Measurements from ENCODE around the gene NLRP3. TPM values are rescaled to one million over a fixed set of nuclear protein-coding genes. Genes with fewer than 3 reads are reported as not detected.

NLRP3 gene
- total and polyA plus RNA-seq, 4 donors, result 0.28 to 1.9 (median 0.61) TPM

DNA sequence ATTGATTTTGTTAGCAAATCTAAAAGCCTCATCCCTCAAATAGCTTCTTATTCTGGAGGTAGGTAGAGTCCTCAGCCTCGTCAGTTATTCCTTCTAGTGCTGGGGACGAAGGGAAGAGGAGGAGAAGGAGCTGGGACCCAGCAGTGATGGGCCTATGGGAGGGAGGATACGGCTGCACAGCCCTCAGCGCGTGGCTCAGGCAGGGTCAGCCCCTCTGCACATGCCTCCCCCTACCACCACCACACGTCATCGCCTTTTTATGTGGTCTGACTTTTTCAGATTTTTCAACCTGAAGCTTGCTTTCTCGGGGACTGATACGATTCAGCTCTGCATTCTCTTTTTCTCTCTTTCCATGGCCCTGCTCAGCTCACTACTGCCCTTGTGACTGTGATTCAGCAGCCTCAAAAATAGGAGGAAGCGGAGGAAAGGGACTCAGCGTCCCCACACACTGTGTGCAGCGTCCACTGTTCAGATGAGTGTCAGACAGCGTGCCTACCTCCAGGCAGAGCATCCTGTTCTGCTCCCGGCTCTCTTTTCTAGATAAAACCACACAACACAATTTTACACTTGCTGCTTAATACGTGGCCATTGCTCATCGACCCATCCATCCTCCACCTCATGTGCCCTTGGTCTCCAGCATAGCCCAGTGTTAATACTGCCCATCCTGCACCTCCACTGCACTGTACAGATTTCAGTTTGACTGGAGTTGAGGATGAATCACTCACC is 41.1 kb downstream of the NLRP3 start:
- WGBS, result 63% methylated on average over 16 of the region's 16 CpGs
- TF ChIP-seq, protein P1, sequence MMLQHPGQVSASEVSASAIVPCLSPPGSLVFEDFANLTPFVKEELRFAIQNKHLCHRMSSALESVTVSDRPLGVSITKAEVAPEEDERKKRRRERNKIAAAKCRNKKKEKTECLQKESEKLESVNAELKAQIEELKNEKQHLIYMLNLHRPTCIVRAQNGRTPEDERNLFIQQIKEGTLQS (IDR thresholded peaks at IDR 0.05), result no peak
- no peak for TF ChIP-seq HNF4G (IDR thresholded peaks at IDR 0.05)
- TF ChIP-seq, protein P2, sequence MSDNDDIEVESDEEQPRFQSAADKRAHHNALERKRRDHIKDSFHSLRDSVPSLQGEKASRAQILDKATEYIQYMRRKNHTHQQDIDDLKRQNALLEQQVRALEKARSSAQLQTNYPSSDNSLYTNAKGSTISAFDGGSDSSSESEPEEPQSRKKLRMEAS (IDR thresholded peaks at IDR 0.05), result no peak
- no peak for TF ChIP-seq SP1 (IDR thresholded peaks at IDR 0.05)
- no peak for TF ChIP-seq GABPA (IDR thresholded peaks at IDR 0.05 in 1 of 2, conservative IDR thresholded peaks at IDR 0.05 in 1 of 2)
- TF ChIP-seq, protein P3, sequence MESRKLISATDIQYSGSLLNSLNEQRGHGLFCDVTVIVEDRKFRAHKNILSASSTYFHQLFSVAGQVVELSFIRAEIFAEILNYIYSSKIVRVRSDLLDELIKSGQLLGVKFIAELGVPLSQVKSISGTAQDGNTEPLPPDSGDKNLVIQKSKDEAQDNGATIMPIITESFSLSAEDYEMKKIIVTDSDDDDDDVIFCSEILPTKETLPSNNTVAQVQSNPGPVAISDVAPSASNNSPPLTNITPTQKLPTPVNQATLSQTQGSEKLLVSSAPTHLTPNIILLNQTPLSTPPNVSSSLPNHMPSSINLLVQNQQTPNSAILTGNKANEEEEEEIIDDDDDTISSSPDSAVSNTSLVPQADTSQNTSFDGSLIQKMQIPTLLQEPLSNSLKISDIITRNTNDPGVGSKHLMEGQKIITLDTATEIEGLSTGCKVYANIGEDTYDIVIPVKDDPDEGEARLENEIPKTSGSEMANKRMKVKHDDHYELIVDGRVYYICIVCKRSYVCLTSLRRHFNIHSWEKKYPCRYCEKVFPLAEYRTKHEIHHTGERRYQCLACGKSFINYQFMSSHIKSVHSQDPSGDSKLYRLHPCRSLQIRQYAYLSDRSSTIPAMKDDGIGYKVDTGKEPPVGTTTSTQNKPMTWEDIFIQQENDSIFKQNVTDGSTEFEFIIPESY (IDR thresholded peaks at IDR 0.05), result no peak
- TF ChIP-seq TAF1 (conservative IDR thresholded peaks at IDR 0.05), result no peak
- no peak for TF ChIP-seq YY1 (IDR thresholded peaks at IDR 0.05)
- TF ChIP-seq RAD21 (IDR thresholded peaks at IDR 0.05), result no peak
- Histone ChIP-seq H3K27me3 (ENCODE audit: control insufficient read depth in 4 of 4, insufficient read depth in 4 of 4, low read length in 3 of 4) (no peaks in the 10 kb centered on the region), H3K4me3 (ENCODE audit: low read depth in 1 of 3, low read length in 3 of 3) (no peak overlapping the region), H3K4me1 (ENCODE audit: control insufficient read depth in 4 of 4, insufficient read depth in 4 of 4, low read length in 3 of 4) (no peaks in the 10 kb centered on the region), H3K9me3 (ENCODE audit: control insufficient read depth in 4 of 4, low read length in 3 of 4) (no peaks in the 10 kb centered on the region), H3K27ac (ENCODE audit: low read depth in 1 of 2, low read length in 2 of 2) (no peak overlapping the region), H3K9ac (ENCODE audit: low read depth in 1 of 2, low read length in 2 of 2) (no peak overlapping the region), H3K36me3 (ENCODE audit: control insufficient read depth in 4 of 4, insufficient read depth in 3 of 4, low read depth in 1 of 4, low read length in 3 of 4) (no peaks in the 10 kb centered on the region)
- no peak for DNase-seq (ENCODE audit: low spot score)

DNA sequence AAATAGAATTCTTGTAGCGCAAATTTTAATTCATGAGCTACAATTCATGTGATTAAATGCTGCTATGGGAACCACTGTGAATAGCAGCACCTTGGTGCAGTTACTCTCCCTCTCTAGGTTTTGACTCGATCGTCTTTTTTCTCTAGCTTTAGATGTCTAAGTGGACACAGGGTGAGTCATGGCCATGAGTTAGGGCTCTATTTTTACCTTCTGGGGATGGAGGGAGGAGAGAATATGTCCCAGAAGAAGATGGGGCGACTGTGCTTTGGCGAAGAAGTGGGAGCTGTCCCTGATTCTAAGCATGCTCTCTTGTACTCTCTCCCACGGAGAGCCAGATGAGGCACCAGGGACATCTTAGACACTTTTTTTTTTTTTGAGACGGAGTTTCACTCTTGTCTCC is 43.5 kb downstream of the NLRP3 start:
- TF ChIP-seq EGR1 (IDR thresholded peaks at IDR 0.05; ENCODE audit: low read depth in 2 of 2), result no peak
- TF ChIP-seq, protein P2 (IDR thresholded peaks at IDR 0.05), result no peak
- TF ChIP-seq FOXA1 (IDR thresholded peaks at IDR 0.05), result no peak
- no peak for TF ChIP-seq TAF1 (conservative IDR thresholded peaks at IDR 0.05)
- TF ChIP-seq, protein P3 (IDR thresholded peaks at IDR 0.05), result no peak
- TF ChIP-seq, protein P4, sequence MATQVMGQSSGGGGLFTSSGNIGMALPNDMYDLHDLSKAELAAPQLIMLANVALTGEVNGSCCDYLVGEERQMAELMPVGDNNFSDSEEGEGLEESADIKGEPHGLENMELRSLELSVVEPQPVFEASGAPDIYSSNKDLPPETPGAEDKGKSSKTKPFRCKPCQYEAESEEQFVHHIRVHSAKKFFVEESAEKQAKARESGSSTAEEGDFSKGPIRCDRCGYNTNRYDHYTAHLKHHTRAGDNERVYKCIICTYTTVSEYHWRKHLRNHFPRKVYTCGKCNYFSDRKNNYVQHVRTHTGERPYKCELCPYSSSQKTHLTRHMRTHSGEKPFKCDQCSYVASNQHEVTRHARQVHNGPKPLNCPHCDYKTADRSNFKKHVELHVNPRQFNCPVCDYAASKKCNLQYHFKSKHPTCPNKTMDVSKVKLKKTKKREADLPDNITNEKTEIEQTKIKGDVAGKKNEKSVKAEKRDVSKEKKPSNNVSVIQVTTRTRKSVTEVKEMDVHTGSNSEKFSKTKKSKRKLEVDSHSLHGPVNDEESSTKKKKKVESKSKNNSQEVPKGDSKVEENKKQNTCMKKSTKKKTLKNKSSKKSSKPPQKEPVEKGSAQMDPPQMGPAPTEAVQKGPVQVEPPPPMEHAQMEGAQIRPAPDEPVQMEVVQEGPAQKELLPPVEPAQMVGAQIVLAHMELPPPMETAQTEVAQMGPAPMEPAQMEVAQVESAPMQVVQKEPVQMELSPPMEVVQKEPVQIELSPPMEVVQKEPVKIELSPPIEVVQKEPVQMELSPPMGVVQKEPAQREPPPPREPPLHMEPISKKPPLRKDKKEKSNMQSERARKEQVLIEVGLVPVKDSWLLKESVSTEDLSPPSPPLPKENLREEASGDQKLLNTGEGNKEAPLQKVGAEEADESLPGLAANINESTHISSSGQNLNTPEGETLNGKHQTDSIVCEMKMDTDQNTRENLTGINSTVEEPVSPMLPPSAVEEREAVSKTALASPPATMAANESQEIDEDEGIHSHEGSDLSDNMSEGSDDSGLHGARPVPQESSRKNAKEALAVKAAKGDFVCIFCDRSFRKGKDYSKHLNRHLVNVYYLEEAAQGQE (IDR thresholded peaks at IDR 0.05), result no peak
- TF ChIP-seq HNF4A (conservative IDR thresholded peaks at IDR 0.05), result no peak
- TF ChIP-seq NR2F2 (IDR thresholded peaks at IDR 0.05), result no peak
- TF ChIP-seq RAD21 (IDR thresholded peaks at IDR 0.05), result no peak
- no peak for TF ChIP-seq GABPA (IDR thresholded peaks at IDR 0.05 in 1 of 2, conservative IDR thresholded peaks at IDR 0.05 in 1 of 2)
- TF ChIP-seq, protein P1 (IDR thresholded peaks at IDR 0.05), result no peak
- no peak for TF ChIP-seq FOXA2 (IDR thresholded peaks at IDR 0.05)
- TF ChIP-seq JUND (IDR thresholded peaks at IDR 0.05), result no peak
- TF ChIP-seq YY1 (IDR thresholded peaks at IDR 0.05), result no peak
- TF ChIP-seq HNF4G (IDR thresholded peaks at IDR 0.05), result no peak
- Histone ChIP-seq H3K27me3 (ENCODE audit: control insufficient read depth in 4 of 4, insufficient read depth in 4 of 4, low read length in 3 of 4) (no peaks in the 10 kb centered on the region), H3K27ac (ENCODE audit: low read depth in 1 of 2, low read length in 2 of 2) (no peak overlapping the region), H3K9me3 (ENCODE audit: control insufficient read depth in 4 of 4, low read length in 3 of 4) (no peaks in the 10 kb centered on the region), H3K9ac (ENCODE audit: low read depth in 1 of 2, low read length in 2 of 2) (no peak overlapping the region), H3K4me1 (ENCODE audit: control insufficient read depth in 4 of 4, insufficient read depth in 4 of 4, low read length in 3 of 4) (no peaks in the 10 kb centered on the region), H3K36me3 (ENCODE audit: control insufficient read depth in 4 of 4, insufficient read depth in 3 of 4, low read depth in 1 of 4, low read length in 3 of 4) (no peaks in the 10 kb centered on the region), H3K4me3 (ENCODE audit: low read depth in 1 of 3, low read length in 3 of 3) (no peak overlapping the region)
- 71% methylated on average over 7 of the region's 7 CpGs for WGBS
- no peak for DNase-seq (ENCODE audit: low spot score)
